ENCODE data around the gene ELMO1.
A peak's percentile ranks its signal among the peaks of the same experiment; 100 is the strongest.

ELMO1 gene

GRCh38 chr7:37448636-37449361 is at the start of gene ELMO1:
TSS of gene ELMO1 (minus strand) at chr7:37448864. CDS start at chr7:37342690, 106,174 bp downstream.
- peak; percentile 25 for DNase-seq

- no peak for DNase-seq
These were observed 48.9 kb upstream of the ELMO1 start for GRCh38 chr7:37497576-37497975.

DNA sequence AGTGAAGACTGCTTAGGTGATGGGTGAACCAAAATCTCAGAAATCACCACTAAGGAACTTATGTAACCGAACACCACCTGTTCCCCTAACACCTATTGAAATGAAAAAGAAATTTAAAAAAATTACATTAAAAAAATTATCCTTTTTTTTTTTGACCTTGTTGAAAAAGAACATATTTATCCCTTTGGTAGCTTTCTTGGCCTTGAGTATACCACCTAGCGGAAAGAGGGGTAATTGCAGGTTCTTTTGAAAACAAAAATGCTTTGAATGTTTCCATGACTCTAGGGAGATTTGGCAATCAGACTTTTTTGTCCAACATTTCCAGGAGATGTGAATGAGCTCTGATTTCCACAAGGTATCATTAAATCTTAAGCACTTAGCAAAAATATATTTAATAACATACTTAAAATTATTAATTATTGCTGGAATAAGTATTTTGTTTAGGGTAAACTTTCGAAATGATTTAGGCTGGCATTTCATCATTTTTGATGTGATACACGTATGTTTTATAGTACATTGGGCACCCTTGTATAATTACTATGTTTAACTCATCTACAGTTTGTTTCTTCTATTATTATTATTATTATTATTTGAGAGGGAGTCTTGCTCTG is 47.0 kb upstream of the ELMO1 start:
- no peak for DNase-seq

GRCh38 chr7:37494926-37495325 is 46.3 kb upstream of the ELMO1 start:
- no peak for DNase-seq

- no peak for DNase-seq
These were observed 45.1 kb upstream of the ELMO1 start for GRCh38 chr7:37493810-37494209.

GRCh38 chr7:37493123-37493522 is 44.5 kb upstream of the ELMO1 start:
- no peak for DNase-seq

DNA sequence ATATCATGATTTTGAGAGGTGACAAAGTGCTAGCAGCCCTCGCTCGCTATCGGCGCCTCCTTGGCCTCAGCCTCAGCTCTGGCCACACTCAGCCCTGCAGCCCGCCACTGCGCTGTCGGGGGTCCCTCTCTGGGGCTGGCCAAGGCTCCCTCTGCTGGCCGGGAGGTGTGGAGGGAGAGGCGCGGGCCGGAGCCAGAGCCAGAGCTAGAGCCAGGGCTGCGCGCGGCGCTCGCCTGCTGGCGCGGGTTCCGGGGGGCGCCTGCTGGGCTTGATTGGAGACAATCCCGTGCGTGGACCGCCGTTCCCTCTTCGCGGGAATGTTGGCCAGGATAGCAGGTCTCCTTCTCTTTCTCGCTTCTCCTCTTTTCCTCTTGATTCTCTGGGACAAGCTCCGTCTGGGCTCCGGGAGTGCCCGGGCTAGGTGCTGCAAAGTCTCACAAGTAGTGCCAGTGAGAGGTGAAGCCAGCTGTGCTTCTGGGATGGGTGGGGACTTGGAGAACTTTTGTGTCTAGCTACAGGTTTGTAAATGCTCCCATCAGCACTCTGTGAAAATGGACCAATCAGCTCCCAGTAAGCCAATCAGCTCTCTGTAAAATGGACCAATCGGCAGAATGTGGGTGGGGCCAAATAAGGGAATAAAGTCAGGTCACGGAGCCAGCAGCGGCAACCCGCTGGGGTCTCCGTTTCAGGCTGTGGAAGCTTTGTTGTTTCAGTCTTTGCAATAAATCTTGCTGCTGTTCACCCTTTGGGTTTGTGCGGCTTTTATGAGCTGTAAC is 43.4 kb upstream of the ELMO1 start:
- DNase-seq, result no peak

GRCh38 chr7:37489703-37490102 is 41.0 kb upstream of the ELMO1 start:
- DNase-seq, result no peak

GRCh38 chr7:37488163-37488764 is 39.6 kb upstream of the ELMO1 start:
- DNase-seq, result no peak

DNA sequence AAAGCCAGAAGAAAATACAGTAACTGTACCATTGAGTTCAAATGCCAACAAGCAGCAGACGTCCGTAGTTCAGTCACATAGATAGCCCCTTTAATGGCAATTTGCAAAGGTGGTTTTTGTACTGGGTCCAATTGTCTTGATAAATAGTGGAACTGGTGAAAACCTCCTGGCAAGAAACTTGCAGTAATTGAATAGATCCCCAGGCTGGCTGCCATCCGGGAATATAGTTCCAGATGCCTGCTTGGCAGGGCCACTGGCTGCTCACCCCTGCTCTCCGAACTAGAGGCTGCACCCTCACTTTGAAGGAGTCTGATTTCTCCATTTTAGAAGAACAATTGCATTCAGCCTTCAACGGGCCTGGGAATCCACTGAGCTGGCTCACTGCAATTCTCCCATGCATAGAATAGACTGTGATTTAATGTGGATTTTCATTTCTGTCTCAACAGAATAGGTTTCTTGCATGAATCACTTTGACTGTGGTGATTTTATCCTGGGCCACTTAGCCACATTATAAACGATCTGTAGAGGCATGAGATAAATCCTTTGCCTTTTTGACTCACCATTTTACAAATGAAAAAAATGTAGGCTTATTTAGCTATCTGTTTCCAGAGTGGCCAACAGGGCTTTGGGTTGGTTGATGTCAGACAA is 35.9 kb upstream of the ELMO1 start:
- no peak for DNase-seq

GRCh38 chr7:37483627-37484026 is 35.0 kb upstream of the ELMO1 start:
- no peak for DNase-seq

- DNase-seq, result no peak
These were observed 34.3 kb upstream of the ELMO1 start for GRCh38 chr7:37482953-37483352.

DNA sequence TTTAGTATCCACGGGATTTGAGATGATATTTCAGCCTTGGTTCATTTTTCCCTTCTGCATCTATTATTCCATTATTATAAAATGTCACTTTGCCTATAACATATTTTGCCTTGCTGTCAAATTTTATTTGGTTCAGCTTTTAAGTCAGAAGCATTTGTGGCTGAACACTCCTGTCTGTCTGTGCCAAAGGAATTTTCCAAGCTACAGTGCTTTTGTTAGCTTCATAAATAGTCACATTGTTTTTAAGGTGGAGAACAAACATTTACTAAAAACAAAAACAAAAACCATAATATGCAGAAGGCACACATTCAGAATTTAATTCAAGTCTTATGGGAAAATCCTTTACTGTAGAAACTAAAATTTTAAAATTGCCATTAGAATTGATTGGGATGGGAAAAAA is 33.8 kb upstream of the ELMO1 start:
- no peak for DNase-seq

DNA sequence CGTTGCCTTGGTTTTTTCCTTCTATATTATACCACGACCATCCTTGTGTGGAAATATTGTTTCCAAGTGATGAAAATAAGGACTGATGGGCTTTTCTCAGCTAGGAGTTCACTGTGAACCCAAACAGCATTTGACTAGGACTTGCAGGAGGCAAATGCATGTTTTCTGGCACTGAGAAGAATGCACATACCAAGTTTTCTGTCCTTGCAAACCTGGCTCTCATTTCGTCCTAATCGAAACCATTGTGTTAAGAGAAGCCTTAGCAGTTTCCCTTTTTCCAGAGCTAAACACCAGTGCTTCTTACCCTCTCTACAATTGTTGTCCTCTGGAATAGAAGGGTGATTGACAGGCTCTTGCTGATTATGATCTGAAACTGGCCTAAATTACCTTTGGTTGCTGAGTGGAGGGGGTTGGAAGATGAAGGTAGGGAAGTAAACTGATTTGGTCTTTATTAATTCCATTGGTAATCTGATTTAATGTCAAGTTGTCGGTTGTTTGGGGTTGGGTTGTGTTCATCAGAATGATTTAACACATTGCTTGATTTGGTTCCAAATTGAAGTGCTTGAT is 33.1 kb upstream of the ELMO1 start:
- DNase-seq, result no peak

DNA sequence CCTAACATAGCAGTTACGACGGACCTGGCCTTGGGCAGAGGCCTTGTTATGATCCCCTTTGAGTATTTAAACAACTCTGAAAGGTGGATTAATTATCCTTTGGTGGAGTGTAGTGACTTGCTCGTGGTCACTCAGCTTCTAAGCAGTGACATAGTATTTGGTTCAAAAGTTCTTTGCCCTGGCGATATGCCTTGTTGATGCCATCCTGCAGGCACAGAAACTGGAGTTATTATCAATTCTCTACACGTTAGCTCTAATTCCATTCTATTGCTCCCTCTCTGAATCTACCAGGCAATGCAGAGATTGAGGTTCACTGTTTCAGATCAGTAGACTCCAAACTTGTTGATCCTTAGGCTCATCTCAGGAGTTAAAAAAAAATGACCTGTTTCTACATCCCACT is 32.5 kb upstream of the ELMO1 start:
- DNase-seq, result no peak

- no peak for DNase-seq
These were observed 31.7 kb upstream of the ELMO1 start for GRCh38 chr7:37480041-37481031.

GRCh38 chr7:37476881-37477450 is 28.3 kb upstream of the ELMO1 start:
- DNase-seq, result no peak

DNA sequence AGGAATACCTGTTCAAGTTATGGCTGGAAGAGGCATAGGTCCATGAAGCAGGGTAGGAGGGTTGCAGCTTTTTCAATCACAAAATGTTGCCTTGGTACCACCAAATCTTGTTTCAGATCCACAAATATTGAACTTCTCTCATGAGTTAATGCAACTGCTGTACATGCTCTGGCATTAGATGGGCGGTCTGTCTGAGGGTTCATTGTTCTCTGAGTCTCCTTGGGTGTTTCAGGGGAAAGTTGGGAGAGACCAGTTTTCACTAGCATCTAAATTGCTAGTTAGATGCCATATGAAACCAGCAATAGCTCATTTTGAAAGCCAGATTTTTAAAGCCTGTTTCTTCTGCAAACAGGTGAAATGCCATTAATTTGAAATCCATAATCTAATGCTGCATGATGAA is 27.8 kb upstream of the ELMO1 start:
- no peak for DNase-seq

DNA sequence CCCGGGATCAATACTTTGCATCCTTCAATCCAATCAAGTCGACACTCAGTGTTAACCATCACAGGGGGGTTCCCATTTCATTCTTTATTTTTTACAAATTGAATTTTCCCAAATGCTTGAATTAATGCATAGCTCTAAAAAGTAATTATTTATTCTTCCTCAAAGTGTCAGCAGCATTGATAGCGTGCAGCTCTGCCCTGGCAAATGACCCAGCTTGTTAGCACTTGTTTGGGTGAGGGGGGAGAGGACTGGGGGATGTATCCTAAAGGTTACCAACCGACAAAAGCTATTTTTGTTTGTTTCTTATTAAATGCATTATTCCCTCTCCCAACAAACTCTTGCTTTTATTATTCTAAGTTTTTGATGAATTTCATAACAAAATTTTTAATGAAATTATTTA is 27.0 kb upstream of the ELMO1 start:
- no peak for DNase-seq

GRCh38 chr7:37471619-37472018 is 23.0 kb upstream of the ELMO1 start:
- no peak for DNase-seq

GRCh38 chr7:37467002-37467401 is 18.3 kb upstream of the ELMO1 start:
- DNase-seq, result no peak
